ENCODE results near the gene LBHD2.

- no peak for TF ChIP-seq CTCF (IDR thresholded peaks at IDR 0.05)
- no peak for TF ChIP-seq POLR2AphosphoS5 (IDR thresholded peaks at IDR 0.05; ENCODE audit: insufficient read depth in 1 of 2, low read depth in 1 of 2)
These were observed 13.6 kb upstream of the LBHD2 start for GRCh38 chr14:103070263-103070885.

All from vagina (tissue), 2 donors.